Measurements from ENCODE around the gene MT1B. TPM values are rescaled to one million over a fixed set of nuclear protein-coding genes. Genes with fewer than 3 reads are reported as not detected.

The MT1B gene
- total and polyA plus RNA-seq, 2 of the 13 experiments (the other 11 are each of a cell fraction or from before 2014, with no cell fraction given) = 0.89 TPM; not detected in 1

- TF ChIP-seq ZNF784 (CRISPR knock-in tag; IDR thresholded peaks at IDR 0.05; ENCODE audit: borderline replicate concordance) (0 out of 2 replicates have a peak, but pooled peaks have one; percentile 7), SMAD1 (CRISPR knock-in tag; IDR thresholded peaks at IDR 0.05; ENCODE audit: borderline replicate concordance, low read depth) (0 out of 2 replicates have a peak, but pooled peaks have one; percentile 42), ZNF639 (CRISPR knock-in tag; conservative IDR thresholded peaks at IDR 0.05) (0 out of 2 replicates have a peak, but pooled peaks have one; percentile 22), FOXJ3 (CRISPR knock-in tag; IDR thresholded peaks at IDR 0.05; ENCODE audit: borderline replicate concordance) (peak; percentile 60; the same call in 1 of the 2 replicates), STAT6 (CRISPR knock-in tag; IDR thresholded peaks at IDR 0.05; ENCODE audit: borderline replicate concordance) (peak; percentile 86; the same call in 1 of the 2 replicates), KDM2A (CRISPR knock-in tag; IDR thresholded peaks at IDR 0.05; ENCODE audit: borderline replicate concordance, low read depth) (no peak), ZNF510 (CRISPR knock-in tag; IDR thresholded peaks at IDR 0.05; ENCODE audit: low read depth) (no peak; the same call in 1 of the 2 replicates), ATF4 (CRISPR knock-in tag; IDR thresholded peaks at IDR 0.05) (peak in 1 of 2 experiments; percentile 66; a peak in 1 of 4 replicates), ZMYM2 (CRISPR knock-in tag; IDR thresholded peaks at IDR 0.05) (peak; percentile 38; the same call in 1 of the 2 replicates), ZNF614 (CRISPR knock-in tag; IDR thresholded peaks at IDR 0.05; ENCODE audit: borderline replicate concordance) (0 out of 2 replicates have a peak, but pooled peaks have one; percentile 13), FOSL1 (CRISPR knock-in tag; IDR thresholded peaks at IDR 0.05; ENCODE audit: borderline replicate concordance) (peak; percentile 39; the same call in 1 of the 2 replicates), ZNF644 (CRISPR knock-in tag; IDR thresholded peaks at IDR 0.05; ENCODE audit: low read depth) (peak; percentile 32; the same call in 1 of the 2 replicates), ZNF432 (CRISPR knock-in tag; IDR thresholded peaks at IDR 0.05; ENCODE audit: borderline replicate concordance) (no peak), FLYWCH1 (CRISPR knock-in tag; IDR thresholded peaks at IDR 0.05) (no peak), ZBTB37 (CRISPR knock-in tag; IDR thresholded peaks at IDR 0.05) (no peak), ZNF7 (CRISPR knock-in tag; IDR thresholded peaks at IDR 0.05) (no peak), LCORL (IDR thresholded peaks at IDR 0.05) (no peak), LCORL (CRISPR knock-in tag; IDR thresholded peaks at IDR 0.05) (peak; percentile 75), SOX6 (IDR thresholded peaks at IDR 0.05) (no peak), SOX6 (CRISPR knock-in tag; IDR thresholded peaks at IDR 0.05) (peak; percentile 96), ZNF205 (CRISPR knock-in tag; IDR thresholded peaks at IDR 0.05) (no peak), DPF2 (CRISPR knock-in tag; IDR thresholded peaks at IDR 0.05; ENCODE audit: borderline replicate concordance, low read depth) (peak; percentile 82), FOXM1 (CRISPR knock-in tag; IDR thresholded peaks at IDR 0.05) (no peak)
Measured at GRCh38 chr16:56606476-56607108, 45.1 kb upstream of the MT1B start (continued).
